Sciatic nerve (tissue), 1 donor: Measurements from ENCODE around the gene OR4F6. TPM values are rescaled to one million over a fixed set of nuclear protein-coding genes. Genes with fewer than 3 reads are reported as not detected.

ENCODE experiments used
- total RNA-seq: library from RNA; stranded (reverse); fragmentation: NEBNext Ultra II Directional; extraction: Animal tissue kit (Norgen Biotek cat#: 25700); gene quantifications from one replicate; pipeline ENCODE4 v1.2.1, GENCODE V29; 2021
- donor health status: DM: no; HTN: no; CAD: no.

Gene OR4F6
- total RNA-seq, 1 donor from 2014 or later: not detected

Other genes with a start within 250 kb of the OR4F6 start
- 57.2 TPM for gene TM2D3, start 151.1 kb upstream of the OR4F6 start, total RNA-seq
- 28.1 TPM for gene TARS3, start 79.0 kb upstream of the OR4F6 start, total RNA-seq
- not detected for gene OR4F15, start 8.7 kb downstream of the OR4F6 start, total RNA-seq